ENCODE measurements around the gene METRNL. TPM values are rescaled to one million over a fixed set of nuclear protein-coding genes. Genes with fewer than 3 reads are reported as not detected.
"Not testable (repeated sequence)": the region's sequence is repeated elsewhere in the genome, so short reads cannot be mapped to it uniquely, and the experiment has no call there.

The METRNL gene, protein sequence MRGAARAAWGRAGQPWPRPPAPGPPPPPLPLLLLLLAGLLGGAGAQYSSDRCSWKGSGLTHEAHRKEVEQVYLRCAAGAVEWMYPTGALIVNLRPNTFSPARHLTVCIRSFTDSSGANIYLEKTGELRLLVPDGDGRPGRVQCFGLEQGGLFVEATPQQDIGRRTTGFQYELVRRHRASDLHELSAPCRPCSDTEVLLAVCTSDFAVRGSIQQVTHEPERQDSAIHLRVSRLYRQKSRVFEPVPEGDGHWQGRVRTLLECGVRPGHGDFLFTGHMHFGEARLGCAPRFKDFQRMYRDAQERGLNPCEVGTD
- 10 to 100 TPM; 56.0 to 90.1 (median 70.9) TPM for total RNA-seq
- 100 to 1,000 TPM in 1 of 2 donors, 10 to 100 TPM in 1; 39.0 to 134 TPM for polyA plus RNA-seq
- long read RNA-seq, donor 1, transcript METRNL-203 (3 exons, 1,900 nt): minor isoform, 6 of 81 reads
- long read RNA-seq, donor 1, transcript METRNL-201 (4 exons, 1,605 nt): major isoform, 71 of 81 reads
- long read RNA-seq, donor 1, partial matches to known transcripts: 0 of 81 reads
- long read RNA-seq, donor 1, other reads (novel, unspliced or antisense): 3 of 81 reads
- long read RNA-seq, donor 2, transcript METRNL-201 (4 exons, 1,605 nt): major isoform, 92 of 102 reads
- long read RNA-seq, donor 2, partial matches to known transcripts: 0 of 102 reads
- long read RNA-seq, donor 2, other reads (novel, unspliced or antisense): 7 of 102 reads
- long read RNA-seq, donor 3, transcript METRNL-203 (3 exons, 1,900 nt): major isoform, 5 of 8 reads
- long read RNA-seq, donor 3, partial matches to known transcripts: 1 of 8 reads
- long read RNA-seq, donor 3, other reads (novel, unspliced or antisense): 0 of 8 reads

DNA sequence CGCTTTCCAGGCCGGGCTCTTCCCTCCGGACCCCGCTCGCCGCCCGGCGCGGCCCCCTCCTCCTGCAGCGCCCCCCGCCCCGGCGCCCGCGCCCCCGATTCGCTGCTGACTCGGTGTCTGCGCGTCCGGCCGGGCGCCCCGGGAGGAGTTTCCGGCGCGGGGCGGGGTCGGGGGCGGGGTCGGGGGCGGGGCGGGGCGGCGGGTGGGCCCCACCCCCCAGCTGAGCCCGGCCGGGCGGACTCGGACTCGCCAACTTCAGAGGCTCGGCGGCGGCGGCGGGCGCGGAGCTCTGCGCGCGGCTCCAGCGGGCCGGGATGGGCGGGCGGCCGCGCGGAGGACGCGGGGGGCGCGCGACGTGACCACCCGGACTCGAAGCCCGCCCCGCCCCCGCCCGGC lies at the start of gene METRNL:
TSS of gene METRNL (plus strand) at position 258 of the 396 bp plus-strand sequence. CDS start 207 bp downstream, outside the sequence.
- intact Hi-C loops (cut with DNase I): loop anchor here in 1 of 10 donors (2.0 kb wide), 1 partner anchor 23 kb away; no protein-coding TSS in a partner anchor
- TF ChIP-seq, protein P1, sequence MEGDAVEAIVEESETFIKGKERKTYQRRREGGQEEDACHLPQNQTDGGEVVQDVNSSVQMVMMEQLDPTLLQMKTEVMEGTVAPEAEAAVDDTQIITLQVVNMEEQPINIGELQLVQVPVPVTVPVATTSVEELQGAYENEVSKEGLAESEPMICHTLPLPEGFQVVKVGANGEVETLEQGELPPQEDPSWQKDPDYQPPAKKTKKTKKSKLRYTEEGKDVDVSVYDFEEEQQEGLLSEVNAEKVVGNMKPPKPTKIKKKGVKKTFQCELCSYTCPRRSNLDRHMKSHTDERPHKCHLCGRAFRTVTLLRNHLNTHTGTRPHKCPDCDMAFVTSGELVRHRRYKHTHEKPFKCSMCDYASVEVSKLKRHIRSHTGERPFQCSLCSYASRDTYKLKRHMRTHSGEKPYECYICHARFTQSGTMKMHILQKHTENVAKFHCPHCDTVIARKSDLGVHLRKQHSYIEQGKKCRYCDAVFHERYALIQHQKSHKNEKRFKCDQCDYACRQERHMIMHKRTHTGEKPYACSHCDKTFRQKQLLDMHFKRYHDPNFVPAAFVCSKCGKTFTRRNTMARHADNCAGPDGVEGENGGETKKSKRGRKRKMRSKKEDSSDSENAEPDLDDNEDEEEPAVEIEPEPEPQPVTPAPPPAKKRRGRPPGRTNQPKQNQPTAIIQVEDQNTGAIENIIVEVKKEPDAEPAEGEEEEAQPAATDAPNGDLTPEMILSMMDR (IDR thresholded peaks at IDR 0.05): no peak
- peak; percentile 29 to 74 (median 58) for ATAC-seq
- peaks cover 0 to 28% (median 0%) of the 10 kb centered on the region in 7 donors for H3K27me3 ChIP-seq
- DNase-seq: peak; percentile 77 to 81
- WGBS, 2 donors: 1 to 2% methylated on average over 23 to 69 of the region's 69 CpGs
- peaks cover 17 to 53% (median 40%) of the 10 kb centered on the region in 9 donors for H3K4me1 ChIP-seq
- peaks cover 0 to 19% (median 0%) of the 10 kb centered on the region in 9 donors for H3K36me3 ChIP-seq
- H3K4me3 ChIP-seq: peak within 1 kb of the TSS; percentile 53 to 96 (median 74)
- no peaks in the 10 kb centered on the region for H3K9me3 ChIP-seq
- peak within 1 kb of the TSS; percentile 73 to 97 (median 86) for H3K27ac ChIP-seq

DNA sequence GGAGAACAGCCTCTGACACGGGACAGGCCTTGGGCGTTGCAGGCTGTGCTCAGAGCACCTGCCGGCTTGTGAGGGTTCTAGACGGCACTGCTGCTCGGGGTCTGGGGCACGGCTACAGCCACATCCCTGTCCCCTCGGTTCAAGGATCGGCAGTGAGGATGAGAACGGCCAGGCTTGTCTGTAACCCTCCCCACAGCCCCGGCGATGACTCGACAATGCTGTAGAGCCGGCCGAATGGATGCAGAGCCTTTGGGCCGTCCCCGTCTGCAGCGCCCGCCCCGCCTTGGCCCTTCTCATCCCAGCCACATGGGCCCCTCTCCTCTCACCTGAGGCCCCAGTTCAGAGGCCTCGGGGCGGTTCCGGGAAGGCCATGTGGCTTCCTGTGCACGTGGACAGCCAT lies 49.0 kb upstream of the METRNL start:
- peaks cover 0 to 34% (median 0%) of the 10 kb centered on the region in 9 donors for H3K36me3 ChIP-seq
- TF ChIP-seq, protein P1 (IDR thresholded peaks at IDR 0.05): no peak
- no peak overlapping the region for H3K4me3 ChIP-seq
- WGBS, 2 donors: 94 to 96% methylated on average over 23 of the region's 23 CpGs
- no peak overlapping the region for H3K27ac ChIP-seq
- intact Hi-C loops (cut with DNase I): no loop called here
- H3K9me3 ChIP-seq: no peaks in the 10 kb centered on the region
- DNase-seq (no peak), ATAC-seq (no peak)
- H3K27me3 ChIP-seq: no peaks in the 10 kb centered on the region
- no peaks in the 10 kb centered on the region for H3K4me1 ChIP-seq

DNA sequence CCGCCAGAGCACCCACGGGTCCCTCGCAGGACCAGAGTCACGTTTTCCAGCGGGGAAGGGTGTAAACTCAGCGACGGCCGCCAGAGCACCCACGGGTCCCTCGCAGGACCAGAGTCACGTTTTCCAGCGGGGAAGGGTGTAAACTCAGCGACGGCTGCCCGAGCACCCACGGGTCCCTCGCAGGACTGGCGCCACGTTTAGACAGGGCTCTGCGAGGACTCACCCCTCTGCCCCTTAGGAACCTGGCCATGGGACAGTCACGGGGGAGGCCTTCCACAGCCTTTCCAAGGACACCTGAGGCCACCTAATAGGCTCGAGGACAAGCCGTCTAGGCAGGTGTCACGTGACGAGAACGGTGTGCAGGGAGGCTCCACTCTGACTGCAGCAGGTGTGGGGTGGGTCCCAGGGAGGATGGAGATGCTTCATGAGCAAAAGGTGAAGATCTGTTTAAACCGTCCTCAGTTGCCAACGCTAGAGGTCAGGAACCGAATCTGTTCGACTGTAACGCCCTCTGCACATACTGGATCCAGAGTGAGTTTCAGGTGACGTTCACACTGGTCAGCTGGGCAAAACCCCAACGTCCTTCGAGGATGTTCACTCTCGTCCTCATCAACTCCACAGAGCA lies 48.0 kb upstream of the METRNL start:
- no peak for ATAC-seq
- DNase-seq: no peak
- Histone ChIP-seq H3K27me3 (no peaks in the 10 kb centered on the region), H3K4me3 (no peak overlapping the region), H3K9me3 (no peaks in the 10 kb centered on the region), H3K4me1 (no peaks in the 10 kb centered on the region), H3K27ac (no peak overlapping the region), H3K36me3 (peaks cover 0 to 36% (median 0%) of the 10 kb centered on the region in 9 donors)
- intact Hi-C loops (cut with DNase I): no loop called here
- TF ChIP-seq, protein P1 (IDR thresholded peaks at IDR 0.05): no peak
- WGBS, 2 donors: 94 to 95% methylated on average over 35 of the region's 35 CpGs

DNA sequence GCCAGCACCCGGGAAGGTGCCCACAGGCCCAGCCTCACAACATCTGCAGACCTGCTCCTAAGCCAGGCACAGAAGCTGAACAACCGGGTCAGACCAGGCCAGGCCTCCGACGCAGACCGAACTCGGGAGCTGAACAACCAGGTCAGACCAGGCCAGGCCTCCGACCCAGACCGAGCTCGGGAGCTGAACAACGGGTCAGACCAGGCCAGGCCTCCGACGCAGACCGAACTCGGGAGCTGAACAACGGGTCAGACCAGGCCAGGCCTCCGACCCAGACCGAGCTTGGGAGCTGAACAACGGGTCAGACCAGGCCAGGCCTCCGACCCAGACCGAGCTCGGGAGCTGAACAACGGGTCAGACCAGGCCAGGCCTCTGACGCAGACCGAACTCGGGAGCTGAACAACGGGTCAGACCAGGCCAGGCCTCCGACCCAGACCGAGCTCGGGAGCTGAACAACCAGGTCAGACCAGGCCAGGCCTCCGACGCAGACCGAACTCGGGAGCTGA lies 47.4 kb upstream of the METRNL start:
- H3K4me1 ChIP-seq; intact Hi-C loops (cut with DNase I); H3K27me3 ChIP-seq; ATAC-seq; H3K4me3 ChIP-seq; H3K9me3 ChIP-seq; H3K27ac ChIP-seq; DNase-seq: not testable (repeated sequence)
- WGBS, 2 donors: 89 to 91% methylated on average over 29 to 33 of the region's 33 CpGs
- H3K36me3 ChIP-seq: peaks cover 0 to 41% (median 0%) of the 10 kb centered on the region in 9 donors

All from heart right ventricle (tissue), 16 donors.